ENCODE measurements around the gene PTPRT.

GRCh38 chr20:42295592-42295991 is 894.1 kb downstream of the PTPRT start:
- TF ChIP-seq POLR2AphosphoS5 (IDR thresholded peaks at IDR 0.05) (no peak), CTCF (IDR thresholded peaks at IDR 0.05) (no peak), POLR2A (IDR thresholded peaks at IDR 0.05) (no peak), EP300 (IDR thresholded peaks at IDR 0.05; ENCODE audit: low read depth) (no peak)

Measured in transverse colon (tissue), 4 donors.